SKM-1 (cell line): ENCODE results near the gene KCTD17.

Experiments used
- DNase-seq: peaks from one replicate; lab custom pipeline; 2025; ENCODE audit not compliant: unreplicated experiment; lab: John Stamatoyannopoulos, UW

KCTD17 gene, protein sequence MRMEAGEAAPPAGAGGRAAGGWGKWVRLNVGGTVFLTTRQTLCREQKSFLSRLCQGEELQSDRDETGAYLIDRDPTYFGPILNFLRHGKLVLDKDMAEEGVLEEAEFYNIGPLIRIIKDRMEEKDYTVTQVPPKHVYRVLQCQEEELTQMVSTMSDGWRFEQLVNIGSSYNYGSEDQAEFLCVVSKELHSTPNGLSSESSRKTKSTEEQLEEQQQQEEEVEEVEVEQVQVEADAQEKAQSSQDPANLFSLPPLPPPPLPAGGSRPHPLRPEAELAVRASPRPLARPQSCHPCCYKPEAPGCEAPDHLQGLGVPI

DNA sequence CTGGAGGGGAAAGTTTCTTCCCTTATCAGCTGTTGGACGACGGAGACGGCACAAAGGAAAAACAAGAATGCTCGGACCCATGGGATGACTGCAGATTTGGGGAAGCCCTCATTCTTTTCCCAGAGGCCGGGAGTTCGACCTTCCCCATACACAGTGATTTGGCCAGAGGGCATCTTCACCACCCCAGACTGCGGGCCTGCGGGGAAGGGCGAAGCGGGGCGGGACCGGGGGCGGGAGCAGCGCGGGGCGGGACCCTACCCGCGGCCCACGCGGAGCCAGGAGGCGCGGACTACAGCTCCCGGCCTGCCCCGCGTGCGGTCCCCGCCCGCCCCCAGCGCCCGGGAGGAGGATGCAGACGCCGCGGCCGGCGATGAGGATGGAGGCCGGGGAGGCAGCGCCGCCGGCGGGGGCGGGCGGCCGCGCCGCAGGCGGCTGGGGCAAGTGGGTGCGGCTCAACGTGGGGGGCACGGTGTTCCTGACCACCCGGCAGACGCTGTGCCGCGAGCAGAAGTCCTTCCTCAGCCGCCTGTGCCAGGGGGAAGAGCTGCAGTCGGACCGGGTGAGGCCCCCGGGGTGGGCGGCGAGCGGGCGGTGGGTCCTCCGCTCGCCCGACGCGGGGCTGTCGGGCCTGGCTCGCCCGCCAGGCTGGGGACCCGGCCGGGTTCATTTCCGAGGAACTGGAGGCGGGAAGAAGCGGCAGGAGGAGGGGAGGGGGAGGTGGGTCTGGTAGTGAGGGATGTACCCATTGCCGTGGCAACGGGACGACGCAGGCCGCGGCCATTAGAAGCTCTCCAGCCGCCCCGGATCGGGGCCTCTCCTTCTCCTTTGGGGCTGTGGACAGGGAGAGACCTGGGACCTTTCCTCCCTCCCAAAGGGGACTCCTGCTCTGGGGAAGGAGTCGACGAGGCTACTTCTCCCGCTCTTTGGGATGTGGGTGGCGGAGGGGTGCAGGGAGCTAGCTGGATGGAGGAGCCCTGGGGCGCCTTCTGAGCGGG is at the start of gene KCTD17:
Gene KCTD17, plus strand, starts transcription at position 352 of the 995 bp plus-strand sequence. Its CDS starts 19 bp downstream, at position 371.
- no peak for DNase-seq

DNA sequence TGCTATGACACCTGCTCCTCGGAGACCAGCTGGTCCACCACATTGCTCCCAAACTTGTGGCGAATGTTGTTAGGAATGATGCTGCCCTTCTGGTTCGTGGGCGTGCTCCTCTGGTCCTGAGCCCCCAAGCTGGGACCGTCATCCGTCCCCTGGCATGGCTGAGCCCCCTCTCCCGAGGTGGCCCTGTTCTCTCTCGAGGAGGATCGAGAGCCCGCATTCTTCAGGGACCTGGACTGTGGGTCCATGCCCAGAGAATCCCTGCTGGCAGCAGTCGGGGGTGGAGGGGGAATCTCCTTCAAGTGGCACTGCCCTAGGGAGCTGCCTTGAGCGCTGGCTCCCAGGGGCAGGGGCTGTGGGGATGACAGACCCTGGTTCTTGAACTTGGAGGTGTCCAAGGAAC is 49.7 kb upstream of the KCTD17 start:
- no peak for DNase-seq

DNA sequence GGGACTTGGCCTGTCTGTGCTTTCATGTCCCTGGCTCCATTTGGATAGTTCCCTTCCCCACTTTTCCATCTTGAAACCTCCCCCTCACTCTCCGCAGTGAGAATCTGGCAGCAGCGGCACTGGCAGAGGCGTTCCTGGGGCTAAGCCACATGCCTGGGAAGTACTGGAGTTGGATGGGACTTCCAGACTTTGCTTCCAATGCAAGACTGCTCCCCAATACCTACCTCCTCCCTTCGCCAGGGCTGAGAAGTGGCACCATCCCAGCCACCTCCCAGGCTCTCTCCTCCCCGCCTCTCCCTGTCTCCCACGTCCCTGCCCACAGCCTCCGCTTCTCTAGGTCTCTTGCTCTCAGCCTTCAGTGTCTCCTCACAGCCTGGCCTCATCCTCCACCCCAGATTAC is 48.9 kb upstream of the KCTD17 start:
- DNase-seq, result no peak

DNA sequence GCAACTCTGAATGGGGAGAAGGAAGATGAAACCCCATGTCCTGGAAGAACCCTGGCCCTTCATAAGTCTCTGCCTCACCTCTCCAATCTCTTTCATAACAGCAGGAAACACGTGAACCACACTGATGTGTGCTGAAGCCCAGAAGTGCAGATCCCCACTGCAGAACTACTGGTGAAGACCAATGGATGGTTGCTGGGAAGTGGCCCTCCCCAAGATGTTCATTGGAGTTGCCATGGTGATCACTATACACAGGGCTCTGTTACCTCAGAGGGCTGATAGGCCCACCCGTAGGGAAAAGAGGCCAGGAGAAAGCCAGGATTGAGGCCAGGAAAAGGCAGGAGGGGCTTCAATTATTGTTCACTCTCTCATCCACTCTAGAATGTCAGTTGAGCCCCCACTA is 43.9 kb upstream of the KCTD17 start:
- DNase-seq, result no peak

DNA sequence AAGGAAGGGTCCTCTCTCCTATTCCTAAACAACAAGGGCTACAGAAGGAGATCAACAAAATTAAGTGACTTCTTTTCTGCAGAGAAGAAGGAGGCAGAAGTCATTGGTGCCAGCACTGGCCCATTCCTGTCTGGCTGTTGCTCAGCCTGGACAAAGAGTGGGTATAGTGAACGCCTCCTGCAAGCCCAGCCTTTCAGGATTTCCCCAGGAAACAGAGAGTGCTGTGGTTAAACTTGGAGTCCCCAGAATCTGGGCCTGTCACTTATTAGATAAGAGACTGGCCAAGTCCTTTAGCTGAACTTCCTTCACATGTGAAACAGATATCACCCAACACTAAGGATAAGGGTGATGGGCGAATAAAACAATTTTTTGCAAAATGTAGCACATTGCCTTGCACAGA is 43.2 kb upstream of the KCTD17 start:
- DNase-seq, result no peak

DNA sequence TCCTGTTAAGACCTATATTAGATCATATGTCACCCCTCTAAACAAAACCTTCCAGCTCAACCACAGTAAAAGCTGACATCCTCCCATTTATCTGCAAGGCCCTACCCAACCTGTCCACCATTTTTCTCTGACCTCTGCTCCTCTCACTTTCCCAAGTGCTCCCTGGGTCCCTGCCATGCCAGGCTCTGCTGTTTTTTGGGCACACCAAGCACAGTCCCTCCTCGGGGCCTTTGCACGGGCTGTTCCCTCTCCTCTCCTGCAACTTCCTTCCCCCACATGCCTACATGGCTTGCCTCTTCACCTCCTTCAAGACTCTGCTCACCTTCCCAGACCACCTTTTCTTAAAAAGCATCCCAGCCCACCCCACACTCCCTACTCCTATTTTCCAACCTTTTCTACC is 42.1 kb upstream of the KCTD17 start:
- DNase-seq, result no peak

DNA sequence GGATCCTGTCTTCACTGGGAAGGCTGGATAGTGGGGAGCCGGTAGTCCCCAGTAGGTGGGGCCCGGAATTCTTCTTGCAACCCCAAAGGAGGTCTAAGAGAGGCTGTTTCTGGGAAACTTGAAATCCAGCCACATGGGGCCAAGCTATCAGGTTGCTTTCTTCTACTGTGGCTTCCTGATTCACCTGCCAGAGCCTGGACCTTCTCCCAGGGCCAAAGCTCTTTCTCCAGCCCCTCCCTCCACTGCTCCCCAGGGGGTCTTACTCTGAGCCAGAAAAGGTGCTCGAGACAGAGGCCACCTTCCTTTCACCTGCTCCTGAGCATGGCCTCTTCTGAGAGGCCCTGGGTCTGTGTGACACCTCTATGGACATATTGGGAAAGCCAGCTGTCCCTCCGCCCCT is 41.4 kb upstream of the KCTD17 start:
- DNase-seq, result no peak

DNA sequence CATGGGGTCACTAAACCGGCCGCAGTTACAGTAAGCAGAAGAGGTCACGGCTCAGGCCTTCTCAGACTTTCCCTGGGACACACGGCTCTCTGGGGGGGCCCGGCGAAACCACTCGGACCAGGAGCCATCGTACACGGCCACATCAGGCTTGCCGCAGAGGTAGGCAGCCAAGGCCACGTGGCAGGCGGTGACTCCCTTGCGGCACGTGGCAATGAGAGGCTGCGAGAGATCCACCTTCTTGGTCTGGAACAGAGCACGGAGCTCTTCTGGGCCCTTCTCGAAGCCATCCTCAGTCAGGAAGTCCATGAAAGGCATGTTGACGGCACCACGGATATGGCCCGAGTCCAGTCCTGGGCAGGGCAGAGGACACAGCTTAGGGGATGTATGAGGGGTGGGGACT is 40.6 kb upstream of the KCTD17 start:
- no peak for DNase-seq

DNA sequence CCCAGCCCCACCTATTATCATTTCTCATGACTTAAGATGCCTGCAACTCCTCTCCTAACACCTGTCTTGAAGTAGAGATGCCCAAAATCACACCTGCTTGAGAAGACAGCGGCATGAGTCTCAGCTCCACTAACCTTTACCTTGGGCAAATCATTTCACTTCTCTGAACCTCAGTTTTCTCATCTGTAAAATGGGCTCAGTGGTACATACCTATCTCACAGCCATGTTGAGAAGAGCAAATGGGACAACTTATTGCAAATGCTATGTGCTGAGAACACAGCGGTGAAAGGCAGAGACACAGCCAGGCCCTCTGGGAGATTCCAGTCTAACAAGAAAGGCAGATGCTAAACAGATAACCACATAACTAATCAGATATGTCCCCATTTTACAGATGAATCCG is 40.1 kb upstream of the KCTD17 start:
- no peak for DNase-seq

DNA sequence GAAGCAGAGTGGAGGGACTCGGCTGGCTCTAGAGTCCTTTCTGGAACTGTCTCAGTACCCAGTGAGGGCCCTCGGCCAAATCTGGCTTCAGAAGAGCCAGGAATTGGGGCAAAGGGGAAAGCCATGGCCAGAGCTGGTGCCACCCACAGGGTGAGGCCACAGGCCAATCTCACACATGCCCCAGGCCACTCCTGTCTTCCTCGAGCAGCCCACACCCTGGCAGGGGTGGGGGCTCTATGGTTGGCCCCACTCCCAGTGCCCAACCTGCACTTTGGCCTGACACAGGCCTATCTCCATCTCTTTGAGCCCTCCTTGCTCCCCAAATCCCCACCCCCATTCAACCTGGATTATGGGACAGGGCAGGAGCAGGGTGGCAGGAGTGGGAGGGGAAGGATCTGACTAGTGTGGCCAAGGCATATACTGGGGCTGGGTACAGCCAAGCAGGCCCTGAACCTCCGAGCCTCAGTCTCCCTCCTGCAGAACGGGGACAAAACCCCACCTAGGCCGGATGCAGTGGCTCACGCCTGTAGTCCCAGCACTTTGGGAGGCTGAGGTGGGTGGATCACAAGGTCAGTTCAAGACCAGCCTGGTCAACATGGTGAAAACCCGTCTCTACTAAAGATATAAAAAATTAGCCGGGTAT is 39.2 kb upstream of the KCTD17 start:
- no peak for DNase-seq

DNA sequence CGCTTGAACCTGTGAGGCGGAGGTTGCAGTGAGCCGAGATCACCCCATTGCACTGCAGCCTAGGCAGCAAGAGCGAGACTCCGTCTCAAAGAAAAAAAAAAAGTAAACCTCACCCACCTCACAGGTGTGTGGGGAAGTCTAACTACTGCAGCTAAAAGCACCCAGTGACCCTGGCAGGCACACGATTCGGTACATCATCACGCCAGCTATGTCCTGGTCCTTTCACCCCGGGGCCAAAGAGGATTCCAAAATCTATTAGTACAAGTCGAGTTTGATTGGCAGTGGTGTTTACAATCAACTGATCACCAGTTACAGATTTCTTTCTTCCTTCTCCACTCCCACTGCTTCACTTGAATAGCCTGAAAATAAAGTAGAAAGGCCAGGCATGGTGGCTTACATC is 38.6 kb upstream of the KCTD17 start:
- DNase-seq, result no peak

DNA sequence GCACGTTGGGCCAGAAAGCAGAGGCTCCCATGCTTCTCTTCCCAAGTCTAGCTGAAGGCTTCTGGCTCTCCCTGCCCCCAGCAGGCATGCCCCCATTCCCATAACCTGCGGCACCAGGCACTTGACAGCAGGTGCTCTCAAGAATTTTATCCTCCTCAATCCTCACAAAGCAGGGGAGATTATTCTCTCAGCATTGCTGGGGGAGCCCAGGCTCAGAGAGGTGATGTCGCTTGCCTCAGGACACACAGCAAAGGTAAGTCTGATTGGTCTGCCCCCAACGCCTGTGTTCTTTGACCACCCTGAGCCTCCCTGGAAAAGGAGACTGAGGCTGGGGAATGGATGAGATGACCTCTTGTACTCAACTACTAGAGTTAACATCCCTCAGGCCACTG is 37.1 kb upstream of the KCTD17 start:
- no peak for DNase-seq

DNA sequence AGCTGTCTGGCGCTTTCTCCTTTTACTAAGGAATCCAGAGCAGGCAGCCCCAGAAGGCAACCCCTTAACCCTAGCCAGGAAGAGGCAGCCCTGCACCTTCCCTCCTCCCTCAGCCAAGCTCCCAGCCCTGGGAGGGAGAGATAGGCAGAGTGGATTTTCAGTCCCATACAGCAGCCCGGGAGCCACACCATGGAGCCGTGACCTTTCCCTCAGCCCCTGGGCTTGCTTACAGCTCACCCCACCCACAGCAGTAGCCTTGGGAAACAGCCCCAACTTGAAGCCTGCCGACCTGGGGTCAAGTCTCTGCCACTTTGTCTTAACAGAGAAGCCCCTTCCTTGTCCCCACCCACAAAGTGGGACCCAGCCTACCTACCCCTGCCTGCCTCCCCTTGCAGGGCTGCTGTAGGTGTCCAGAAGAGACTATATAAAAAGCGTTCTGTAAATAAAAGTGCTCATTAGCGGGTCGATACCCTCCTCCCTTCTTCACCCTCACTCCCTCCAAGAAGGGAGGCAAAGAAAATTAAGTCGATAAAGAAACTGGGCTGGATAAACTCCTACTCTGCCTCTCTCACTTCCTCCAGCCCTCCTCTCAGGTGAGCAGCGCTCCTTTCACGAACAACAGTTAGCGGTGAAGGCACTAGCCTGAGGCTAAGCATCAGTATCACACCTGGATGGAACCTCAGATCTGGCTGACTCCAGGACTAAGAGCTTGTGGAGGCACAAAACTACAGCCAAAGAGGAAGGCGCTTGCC is 36.5 kb upstream of the KCTD17 start:
- DNase-seq, result no peak

DNA sequence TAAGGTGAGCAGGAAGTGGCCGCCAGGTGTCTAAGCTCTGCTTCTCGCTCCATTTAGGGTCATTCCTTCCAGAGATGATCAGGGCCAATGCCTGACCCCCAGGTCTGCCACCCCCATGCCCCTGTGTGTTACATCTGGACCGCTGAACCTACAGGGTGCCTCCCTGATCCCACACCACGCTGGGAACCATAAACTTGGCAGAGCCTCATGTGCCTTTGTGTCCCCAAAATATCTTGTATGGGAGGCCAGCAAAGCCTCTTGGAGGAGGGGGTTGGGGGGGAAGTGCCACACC is 36.0 kb upstream of the KCTD17 start:
- no peak for DNase-seq

DNA sequence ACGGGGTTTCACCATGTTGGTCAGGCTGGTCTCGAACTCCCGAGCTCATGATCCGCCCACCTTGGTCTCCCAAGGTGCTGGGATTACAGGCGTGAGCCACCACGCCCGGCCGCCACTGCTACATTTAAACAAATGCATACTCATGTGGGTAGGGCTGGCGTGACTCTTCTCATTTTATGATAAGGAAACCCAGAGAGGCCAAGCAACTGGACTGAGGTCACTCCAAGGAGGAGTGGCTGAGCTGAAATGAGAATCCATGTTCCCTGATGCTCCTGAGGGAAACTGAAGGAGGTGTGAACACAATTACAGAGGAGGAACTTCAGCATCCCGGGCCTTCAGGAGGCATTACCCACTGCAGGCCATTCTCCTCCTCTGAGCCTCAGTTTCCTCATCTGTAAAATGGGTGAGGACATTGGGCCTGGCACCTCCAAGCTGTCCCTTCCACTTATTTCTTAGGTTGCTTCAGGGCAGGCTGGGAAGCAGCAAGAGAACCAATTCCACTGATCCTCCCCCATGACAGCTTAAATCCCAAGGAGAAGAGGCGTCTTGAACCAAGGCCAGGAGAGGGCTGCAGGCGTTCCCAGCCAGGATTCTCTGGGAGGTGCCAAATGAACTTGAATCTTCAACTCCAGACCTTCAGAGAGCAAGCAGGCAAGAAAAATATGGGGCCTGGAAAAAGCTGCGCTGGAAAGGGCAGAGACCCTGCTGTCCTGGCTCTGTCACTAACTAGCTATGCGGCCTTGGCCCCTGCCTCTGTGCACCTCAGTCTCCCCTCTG is 35.2 kb upstream of the KCTD17 start:
- DNase-seq, result no peak

DNA sequence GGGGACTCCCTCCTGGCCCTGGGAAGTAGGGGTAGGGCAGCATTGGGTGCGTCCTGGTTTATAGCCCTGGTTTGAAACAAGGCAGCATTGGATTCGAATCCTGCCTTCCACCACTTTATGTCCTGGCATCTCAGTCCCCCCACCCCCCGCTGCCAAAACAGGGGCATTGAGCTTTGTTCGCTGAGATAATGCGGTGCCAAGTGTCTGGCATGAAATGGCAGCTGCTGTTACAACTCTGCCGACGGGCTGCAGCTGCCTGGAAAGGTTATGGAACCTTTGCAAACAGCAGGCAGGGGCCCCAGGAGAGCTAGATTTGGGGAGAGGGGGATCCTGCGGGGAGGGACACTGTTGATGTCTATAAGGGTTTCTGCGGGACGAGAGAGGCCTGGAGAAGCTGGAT is 34.2 kb upstream of the KCTD17 start:
- DNase-seq, result no peak

DNA sequence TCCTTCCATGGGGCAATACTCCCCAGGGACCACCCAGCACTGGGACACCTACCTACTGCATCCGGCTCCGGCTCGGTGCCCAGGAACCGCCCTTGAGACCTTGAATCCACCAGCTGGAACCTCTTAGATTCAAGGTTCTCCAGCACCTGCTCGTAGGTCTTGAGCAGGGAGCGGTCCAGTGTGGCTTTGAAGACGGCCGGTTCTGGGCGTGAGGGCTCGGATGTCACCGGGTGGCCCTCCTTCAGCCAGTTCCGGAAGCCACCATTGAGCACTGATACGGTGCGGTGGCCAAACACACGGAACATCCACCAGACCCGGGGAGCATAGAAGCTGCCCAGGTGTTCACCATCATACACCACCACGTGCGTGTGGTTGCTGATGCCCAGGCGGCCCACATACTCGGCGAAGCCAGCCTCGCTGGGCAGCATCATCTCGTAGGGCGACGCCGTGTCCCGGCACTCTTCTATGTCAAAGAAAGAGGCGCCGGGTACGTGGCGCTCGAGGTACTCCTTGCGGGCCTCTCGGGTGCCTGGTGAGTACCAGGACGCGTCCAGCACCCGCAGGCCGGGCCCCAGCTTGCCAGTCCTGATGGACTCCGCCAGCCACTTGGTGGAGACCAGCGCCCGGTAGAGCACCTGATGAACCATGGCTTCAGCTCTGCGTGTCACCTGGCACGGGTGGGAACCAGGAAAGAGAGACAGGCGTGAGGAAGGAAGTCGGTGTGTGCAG is 33.3 kb upstream of the KCTD17 start:
- no peak for DNase-seq

DNA sequence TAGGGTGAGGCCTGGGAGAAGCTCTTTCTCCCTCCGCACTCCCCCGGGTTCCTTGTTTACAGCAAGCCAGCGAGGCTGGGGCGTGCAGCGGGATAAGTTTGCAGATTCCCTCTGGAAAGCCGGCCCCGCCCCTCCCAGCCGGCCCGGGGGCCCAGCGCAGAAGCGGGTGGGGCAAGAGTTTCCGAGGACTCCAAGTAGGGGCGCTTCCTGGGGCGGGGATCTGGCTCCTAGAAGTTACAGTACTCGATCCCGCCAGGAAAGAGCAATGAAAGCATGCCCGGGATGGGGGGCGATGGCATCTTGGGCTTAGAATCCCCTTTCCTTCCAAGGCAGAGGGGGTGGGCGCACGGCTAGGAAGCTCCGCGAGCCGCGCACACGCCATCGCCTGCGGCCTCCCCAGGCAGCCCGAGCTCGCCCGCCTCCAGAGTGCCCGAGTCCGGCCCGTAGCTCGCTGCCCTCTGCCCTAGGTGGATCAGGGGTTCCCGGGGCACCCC is 32.7 kb upstream of the KCTD17 start:
- DNase-seq, result no peak

DNA sequence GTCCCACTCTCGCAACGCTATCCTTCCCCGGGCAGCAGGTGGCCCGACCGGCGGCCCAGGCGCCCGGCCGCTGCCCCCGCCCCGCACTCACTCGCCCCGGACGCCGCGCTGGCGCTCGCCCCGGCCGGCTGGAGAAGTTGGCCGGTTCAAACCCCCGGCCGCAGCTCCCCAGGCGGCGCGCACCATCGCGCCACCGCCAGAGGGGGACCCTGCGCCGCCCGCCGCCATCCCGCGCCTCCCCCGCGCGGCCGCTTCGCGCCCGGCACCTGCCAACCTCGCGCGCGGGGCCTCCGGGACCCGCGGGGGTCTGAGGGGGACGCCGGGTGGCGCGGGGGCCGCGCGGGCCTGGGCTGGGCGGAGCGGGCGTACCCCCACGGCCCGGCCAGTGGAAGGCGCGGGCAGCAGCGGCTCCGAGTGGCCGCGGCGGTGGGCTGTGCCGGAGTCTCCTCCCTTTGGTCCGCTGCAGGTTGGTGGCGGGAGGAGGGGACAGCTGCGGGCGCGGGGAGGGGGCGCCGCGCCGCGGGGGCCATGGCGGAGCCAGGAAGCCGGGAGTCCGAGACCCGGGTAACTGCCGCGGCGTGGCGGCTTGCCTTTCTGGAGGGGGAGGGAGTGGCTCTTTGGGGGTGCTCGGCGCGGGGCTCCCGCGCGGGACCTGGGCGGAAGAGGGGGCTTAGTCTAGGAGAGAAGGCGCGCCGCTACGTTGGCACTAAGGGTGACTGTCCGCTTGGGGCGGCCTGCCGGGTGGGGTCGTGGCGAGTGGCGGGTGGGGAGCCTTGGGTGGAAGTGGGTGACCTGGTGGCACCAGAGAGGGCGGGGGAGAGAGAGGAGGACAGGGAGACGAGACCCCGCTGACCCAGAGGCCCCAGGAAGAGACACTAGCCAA is 32.0 kb upstream of the KCTD17 start, which contains the start of the genes MPST and TST:
Gene MPST, plus strand, starts transcription at position 434 of the 883 bp plus-strand sequence. Its CDS starts 95 bp downstream, at position 529.
Gene TST, minus strand, starts transcription at position 139 of the 883 bp plus-strand sequence. CDS start 715 bp downstream, outside the sequence.
- peak; percentile 30 for DNase-seq
